HepG2 (cell line): ENCODE results near the gene CHID1. TPM values are rescaled to one million over a fixed set of nuclear protein-coding genes. Genes with fewer than 3 reads are reported as not detected.

Experiments
- CEBPB ChIP-seq: IDR thresholded peaks from 2 replicates; pipeline ENCODE4 v1.6.1; 2011; ENCODE audit warnings: low read depth, low read length, improper control_type of control experiment, borderline replicate concordance
- GABPA ChIP-seq, 2 experiments: IDR thresholded peaks; 2 replicates each; pipeline ENCODE4 v1.6.1; 2011 to 2016; ENCODE audit warnings: low read depth in 2 of 2, low read length in 1 of 2, missing biosample characterization in 1 of 2, missing genetic modification characterization in 1 of 2
- GTF3A ChIP-seq: sonication (generic); formaldehyde crosslinking; conservative IDR thresholded peaks from 2 replicates; pipeline ENCODE4 v1.4.0; 2020; ENCODE audit warnings: mild to moderate bottlenecking, missing genetic modification reagents
- HNRNPH1 ChIP-seq: fragments of 200-400 bp; formaldehyde crosslinking; optimal IDR thresholded peaks from 2 replicates; pipeline ENCODE3; 2017; ENCODE audit warnings: mild to moderate bottlenecking, low read depth, low read length
- MEIS2 ChIP-seq: sonication (generic); formaldehyde crosslinking; IDR thresholded peaks from 2 replicates; pipeline ENCODE4 v1.9.0; 2021; ENCODE audit warnings: mild to moderate bottlenecking, missing genetic modification reagents
- NONO ChIP-seq, 2 experiments: fragments of 450-650 bp in 1 of 2; sonication (generic) in 1 of 2; formaldehyde crosslinking in 1 of 2; IDR thresholded peaks in 1 of 2; conservative IDR thresholded peaks in 1 of 2; 2 replicates each; pipeline versions ENCODE4 v1.6.1 to v1.8.0; 2017 to 2022; ENCODE audit warnings: mild to moderate bottlenecking in 1 of 2, missing genetic modification reagents in 1 of 2, moderate library complexity in 1 of 2
- RARA ChIP-seq: IDR thresholded peaks from 2 replicates; pipeline ENCODE4 v1.6.1; 2016; ENCODE audit warnings: missing genetic modification reagents, missing compliant biosample characterization
- ZFP37 ChIP-seq: sonication (generic); formaldehyde crosslinking; IDR thresholded peaks from 2 replicates; pipeline ENCODE4 v1.4.0; 2020; ENCODE audit warnings: missing genetic modification reagents, borderline replicate concordance
- ZKSCAN5 ChIP-seq: sonication (generic); formaldehyde crosslinking; IDR thresholded peaks from 2 replicates; pipeline ENCODE4 v1.5.1; 2020; ENCODE audit warnings: mild to moderate bottlenecking, missing genetic modification reagents
- ZNF337 ChIP-seq: sonication (generic); formaldehyde crosslinking; IDR thresholded peaks from 2 replicates; pipeline ENCODE4 v1.5.1; 2020; ENCODE audit warnings: missing genetic modification reagents, low read depth, mild to moderate bottlenecking, borderline replicate concordance
- ZNF34 ChIP-seq: sonication (generic); formaldehyde crosslinking; IDR thresholded peaks from 2 replicates; pipeline ENCODE4 v1.4.0; 2020; ENCODE audit warnings: mild to moderate bottlenecking, missing genetic modification reagents, borderline replicate concordance
- ZNF549 ChIP-seq: sonication (generic); formaldehyde crosslinking; IDR thresholded peaks from 2 replicates; pipeline ENCODE4 v1.5.0; 2020; ENCODE audit warnings: missing genetic modification reagents
- ZNF75D ChIP-seq: sonication (generic); formaldehyde crosslinking; IDR thresholded peaks from 2 replicates; pipeline ENCODE4 v1.8.1; 2023; ENCODE audit warnings: missing genetic modification reagents, mild to moderate bottlenecking, borderline replicate concordance
- ZNF83 ChIP-seq: sonication (generic); formaldehyde crosslinking; IDR thresholded peaks from 2 replicates; pipeline ENCODE4 v1.4.0; 2020; ENCODE audit warnings: missing genetic modification reagents, mild to moderate bottlenecking, borderline replicate concordance
- polyA plus RNA-seq, 8 experiments: library from polyadenylated mRNA; depleted of rRNA in 3 of 8; stranded (reverse) in 7 of 8; unstranded in 1 of 8; fragments of >200 nt; fragmentation: Illumina TruSeq in 4 of 8; extraction: Trizol in 4 of 8; gene quantifications; 2 replicates each; pipeline versions ENCODE4 v1.2.1 to v1.2.3, GENCODE V29; 2011 to 2016; ENCODE audit warnings: low read depth in 4 of 8, missing spikeins in 1 of 8, mixed read lengths in 1 of 8; ENCODE audit not compliant: insufficient read depth in 1 of 8
- total RNA-seq, 5 experiments: library from RNA; depleted of rRNA; stranded (reverse); fragments of >200 nt; fragmentation: Illumina TruSeq; extraction: Trizol; gene quantifications; 2 replicates each; pipeline ENCODE4 v1.2.3, GENCODE V29; 2016; ENCODE audit warnings: low read depth in 1 of 5
- TF ChIP-seq, protein P1 (sequence below): IDR thresholded peaks from 2 replicates; pipeline ENCODE4 v1.6.1; 2016; ENCODE audit warnings: low read depth, missing genetic modification reagents, missing compliant biosample characterization
- TF ChIP-seq, protein P2 (sequence below): conservative IDR thresholded peaks from 2 replicates; pipeline ENCODE4 v1.6.1; 2018; ENCODE audit warnings: missing genetic modification reagents
- TF ChIP-seq, protein P3 (sequence below): sonication (generic); formaldehyde crosslinking; conservative IDR thresholded peaks from 2 replicates; pipeline ENCODE4 v1.4.0; 2020; ENCODE audit warnings: mild to moderate bottlenecking, missing genetic modification reagents, moderate library complexity
- TF ChIP-seq, protein P4 (sequence below): sonication (generic); formaldehyde crosslinking; IDR thresholded peaks from 2 replicates; pipeline ENCODE4 v1.4.0; 2020; ENCODE audit warnings: mild to moderate bottlenecking, missing genetic modification reagents

CHID1 gene
- total and polyA plus RNA-seq, 2 of the 13 experiments (the other 11 are each of a cell fraction or from before 2014, with no cell fraction given): 65.1 to 93.6 TPM

DNA sequence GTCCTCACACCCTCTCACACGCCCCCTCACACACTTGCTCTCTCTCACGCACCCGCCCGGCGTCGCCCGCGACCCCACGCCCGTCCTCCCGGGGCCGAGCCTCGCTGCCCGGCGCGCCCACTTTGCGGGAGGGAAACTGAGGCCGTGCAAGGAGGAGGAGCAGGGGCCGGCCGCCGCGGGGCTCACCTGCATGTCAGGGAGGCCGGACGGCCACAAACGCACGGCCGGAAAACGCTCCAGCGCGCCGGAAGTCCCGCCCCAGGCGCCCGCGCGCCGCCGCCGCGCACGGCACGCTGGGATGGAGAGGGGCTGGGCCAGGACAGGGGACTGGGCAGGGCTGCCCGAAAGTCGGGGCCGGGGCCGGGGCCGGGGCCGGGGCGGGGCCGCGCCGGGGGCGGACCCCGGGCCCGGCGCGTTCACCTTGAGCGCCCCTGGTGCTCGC, at the start of gene CHID1 (continued):
- TF ChIP-seq, protein P1, sequence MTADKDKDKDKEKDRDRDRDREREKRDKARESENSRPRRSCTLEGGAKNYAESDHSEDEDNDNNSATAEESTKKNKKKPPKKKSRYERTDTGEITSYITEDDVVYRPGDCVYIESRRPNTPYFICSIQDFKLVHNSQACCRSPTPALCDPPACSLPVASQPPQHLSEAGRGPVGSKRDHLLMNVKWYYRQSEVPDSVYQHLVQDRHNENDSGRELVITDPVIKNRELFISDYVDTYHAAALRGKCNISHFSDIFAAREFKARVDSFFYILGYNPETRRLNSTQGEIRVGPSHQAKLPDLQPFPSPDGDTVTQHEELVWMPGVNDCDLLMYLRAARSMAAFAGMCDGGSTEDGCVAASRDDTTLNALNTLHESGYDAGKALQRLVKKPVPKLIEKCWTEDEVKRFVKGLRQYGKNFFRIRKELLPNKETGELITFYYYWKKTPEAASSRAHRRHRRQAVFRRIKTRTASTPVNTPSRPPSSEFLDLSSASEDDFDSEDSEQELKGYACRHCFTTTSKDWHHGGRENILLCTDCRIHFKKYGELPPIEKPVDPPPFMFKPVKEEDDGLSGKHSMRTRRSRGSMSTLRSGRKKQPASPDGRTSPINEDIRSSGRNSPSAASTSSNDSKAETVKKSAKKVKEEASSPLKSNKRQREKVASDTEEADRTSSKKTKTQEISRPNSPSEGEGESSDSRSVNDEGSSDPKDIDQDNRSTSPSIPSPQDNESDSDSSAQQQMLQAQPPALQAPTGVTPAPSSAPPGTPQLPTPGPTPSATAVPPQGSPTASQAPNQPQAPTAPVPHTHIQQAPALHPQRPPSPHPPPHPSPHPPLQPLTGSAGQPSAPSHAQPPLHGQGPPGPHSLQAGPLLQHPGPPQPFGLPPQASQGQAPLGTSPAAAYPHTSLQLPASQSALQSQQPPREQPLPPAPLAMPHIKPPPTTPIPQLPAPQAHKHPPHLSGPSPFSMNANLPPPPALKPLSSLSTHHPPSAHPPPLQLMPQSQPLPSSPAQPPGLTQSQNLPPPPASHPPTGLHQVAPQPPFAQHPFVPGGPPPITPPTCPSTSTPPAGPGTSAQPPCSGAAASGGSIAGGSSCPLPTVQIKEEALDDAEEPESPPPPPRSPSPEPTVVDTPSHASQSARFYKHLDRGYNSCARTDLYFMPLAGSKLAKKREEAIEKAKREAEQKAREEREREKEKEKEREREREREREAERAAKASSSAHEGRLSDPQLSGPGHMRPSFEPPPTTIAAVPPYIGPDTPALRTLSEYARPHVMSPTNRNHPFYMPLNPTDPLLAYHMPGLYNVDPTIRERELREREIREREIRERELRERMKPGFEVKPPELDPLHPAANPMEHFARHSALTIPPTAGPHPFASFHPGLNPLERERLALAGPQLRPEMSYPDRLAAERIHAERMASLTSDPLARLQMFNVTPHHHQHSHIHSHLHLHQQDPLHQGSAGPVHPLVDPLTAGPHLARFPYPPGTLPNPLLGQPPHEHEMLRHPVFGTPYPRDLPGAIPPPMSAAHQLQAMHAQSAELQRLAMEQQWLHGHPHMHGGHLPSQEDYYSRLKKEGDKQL: no peak
- TF ChIP-seq, protein P2, sequence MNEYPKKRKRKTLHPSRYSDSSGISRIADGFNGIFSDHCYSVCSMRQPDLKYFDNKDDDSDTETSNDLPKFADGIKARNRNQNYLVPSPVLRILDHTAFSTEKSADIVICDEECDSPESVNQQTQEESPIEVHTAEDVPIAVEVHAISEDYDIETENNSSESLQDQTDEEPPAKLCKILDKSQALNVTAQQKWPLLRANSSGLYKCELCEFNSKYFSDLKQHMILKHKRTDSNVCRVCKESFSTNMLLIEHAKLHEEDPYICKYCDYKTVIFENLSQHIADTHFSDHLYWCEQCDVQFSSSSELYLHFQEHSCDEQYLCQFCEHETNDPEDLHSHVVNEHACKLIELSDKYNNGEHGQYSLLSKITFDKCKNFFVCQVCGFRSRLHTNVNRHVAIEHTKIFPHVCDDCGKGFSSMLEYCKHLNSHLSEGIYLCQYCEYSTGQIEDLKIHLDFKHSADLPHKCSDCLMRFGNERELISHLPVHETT (CRISPR knock-in tag): 0 out of 2 replicates have a peak, but pooled peaks have one; percentile 25
- TF ChIP-seq HNRNPH1 (no peak), ZFP37 (CRISPR knock-in tag) (no peak), ZKSCAN5 (CRISPR knock-in tag) (no peak), ZNF83 (no peak), CEBPB (no peak), NONO (IDR thresholded peaks at IDR 0.05) (no peak), NONO (CRISPR knock-in tag; conservative IDR thresholded peaks at IDR 0.05) (peak; percentile 77), ZNF75D (CRISPR knock-in tag) (no peak), MEIS2 (CRISPR knock-in tag) (no peak), GTF3A (no peak), ZNF337 (CRISPR knock-in tag) (no peak), ZNF34 (CRISPR knock-in tag) (no peak), ZNF549 (CRISPR knock-in tag) (no peak), RARA (CRISPR knock-in tag) (peak; percentile 27; the same call in 1 of the 2 replicates), GABPA (IDR thresholded peaks at IDR 0.05; ENCODE audit: low read depth, low read length) (peak; percentile 90), GABPA (CRISPR knock-in tag; IDR thresholded peaks at IDR 0.05; ENCODE audit: low read depth) (peak; percentile 76)
- TF ChIP-seq, protein P3, sequence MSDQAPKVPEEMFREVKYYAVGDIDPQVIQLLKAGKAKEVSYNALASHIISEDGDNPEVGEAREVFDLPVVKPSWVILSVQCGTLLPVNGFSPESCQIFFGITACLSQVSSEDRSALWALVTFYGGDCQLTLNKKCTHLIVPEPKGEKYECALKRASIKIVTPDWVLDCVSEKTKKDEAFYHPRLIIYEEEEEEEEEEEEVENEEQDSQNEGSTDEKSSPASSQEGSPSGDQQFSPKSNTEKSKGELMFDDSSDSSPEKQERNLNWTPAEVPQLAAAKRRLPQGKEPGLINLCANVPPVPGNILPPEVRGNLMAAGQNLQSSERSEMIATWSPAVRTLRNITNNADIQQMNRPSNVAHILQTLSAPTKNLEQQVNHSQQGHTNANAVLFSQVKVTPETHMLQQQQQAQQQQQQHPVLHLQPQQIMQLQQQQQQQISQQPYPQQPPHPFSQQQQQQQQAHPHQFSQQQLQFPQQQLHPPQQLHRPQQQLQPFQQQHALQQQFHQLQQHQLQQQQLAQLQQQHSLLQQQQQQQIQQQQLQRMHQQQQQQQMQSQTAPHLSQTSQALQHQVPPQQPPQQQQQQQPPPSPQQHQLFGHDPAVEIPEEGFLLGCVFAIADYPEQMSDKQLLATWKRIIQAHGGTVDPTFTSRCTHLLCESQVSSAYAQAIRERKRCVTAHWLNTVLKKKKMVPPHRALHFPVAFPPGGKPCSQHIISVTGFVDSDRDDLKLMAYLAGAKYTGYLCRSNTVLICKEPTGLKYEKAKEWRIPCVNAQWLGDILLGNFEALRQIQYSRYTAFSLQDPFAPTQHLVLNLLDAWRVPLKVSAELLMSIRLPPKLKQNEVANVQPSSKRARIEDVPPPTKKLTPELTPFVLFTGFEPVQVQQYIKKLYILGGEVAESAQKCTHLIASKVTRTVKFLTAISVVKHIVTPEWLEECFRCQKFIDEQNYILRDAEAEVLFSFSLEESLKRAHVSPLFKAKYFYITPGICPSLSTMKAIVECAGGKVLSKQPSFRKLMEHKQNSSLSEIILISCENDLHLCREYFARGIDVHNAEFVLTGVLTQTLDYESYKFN (CRISPR knock-in tag): no peak
- TF ChIP-seq, protein P4, sequence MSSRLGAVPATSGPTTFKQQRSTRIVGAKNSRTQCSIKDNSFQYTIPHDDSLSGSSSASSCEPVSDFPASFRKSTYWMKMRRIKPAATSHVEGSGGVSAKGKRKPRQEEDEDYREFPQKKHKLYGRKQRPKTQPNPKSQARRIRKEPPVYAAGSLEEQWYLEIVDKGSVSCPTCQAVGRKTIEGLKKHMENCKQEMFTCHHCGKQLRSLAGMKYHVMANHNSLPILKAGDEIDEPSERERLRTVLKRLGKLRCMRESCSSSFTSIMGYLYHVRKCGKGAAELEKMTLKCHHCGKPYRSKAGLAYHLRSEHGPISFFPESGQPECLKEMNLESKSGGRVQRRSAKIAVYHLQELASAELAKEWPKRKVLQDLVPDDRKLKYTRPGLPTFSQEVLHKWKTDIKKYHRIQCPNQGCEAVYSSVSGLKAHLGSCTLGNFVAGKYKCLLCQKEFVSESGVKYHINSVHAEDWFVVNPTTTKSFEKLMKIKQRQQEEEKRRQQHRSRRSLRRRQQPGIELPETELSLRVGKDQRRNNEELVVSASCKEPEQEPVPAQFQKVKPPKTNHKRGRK: no peak
